ENCODE results near the gene INMT.

The INMT gene

GRCh38 chr7:30750010-30750409 lies 1.9 kb upstream of the INMT start:
- Histone ChIP-seq H3K27ac (ENCODE audit: low read length) (no peak overlapping the region), H3K9me3 (ENCODE audit: insufficient read depth, low read length) (no peaks in the 10 kb centered on the region)

GRCh38 chr7:30750683-30751650 lies 968 bp upstream of the INMT start:
- H3K4me2 ChIP-seq (ENCODE audit: low read length), result no peak overlapping the region

More at GRCh38 chr7:30750010-30750409, 1.9 kb upstream of the INMT start:
- Histone ChIP-seq H3K79me2 (ENCODE audit: low read length) (no peaks in the 10 kb centered on the region), H3K36me3 (replicated peaks; ENCODE audit: low read depth, low read length) (no peaks in the 10 kb centered on the region), H4K20me1 (ENCODE audit: insufficient read depth, low read length) (no peaks in the 10 kb centered on the region), H3K9ac (ENCODE audit: low read length) (no peak overlapping the region), H3K4me3 (ENCODE audit: low read length) (no peak overlapping the region), H3K27me3 (ENCODE audit: low read depth, low read length) (no peaks in the 10 kb centered on the region), H3K4me1 (ENCODE audit: low read length) (peaks cover 4% of the 10 kb centered on the region), H3K4me2 (ENCODE audit: low read length) (no peak overlapping the region), H2AFZ (ENCODE audit: low read depth, low read length) (no peak overlapping the region)
- no peak for TF ChIP-seq EZH2phosphoT487 (IDR thresholded peaks at IDR 0.05; ENCODE audit: low read depth)
- no peak for TF ChIP-seq CTCF (IDR thresholded peaks at IDR 0.05; ENCODE audit: low read depth, low read length)

DNA sequence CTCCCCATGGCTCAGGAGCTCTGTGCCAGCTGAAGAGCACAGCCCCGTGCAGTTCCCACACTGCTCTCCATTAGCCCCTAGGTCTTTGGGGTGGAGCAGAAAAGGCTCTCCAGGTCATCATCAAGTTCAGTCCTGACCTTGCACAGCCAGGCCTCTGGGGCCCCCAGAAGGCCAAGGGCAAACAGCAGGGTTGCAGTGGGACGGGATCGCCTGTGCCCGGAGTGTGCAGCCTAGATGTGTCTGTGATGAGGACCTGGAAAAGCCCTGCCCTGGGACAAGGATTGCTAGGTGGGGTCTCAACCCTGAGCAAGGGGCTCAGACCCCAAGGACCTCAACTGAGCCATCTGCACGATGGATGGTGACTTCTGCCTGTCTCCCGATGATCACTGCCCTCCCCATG lies 549 bp downstream of the INMT start:
- no peak for TF ChIP-seq EZH2phosphoT487 (IDR thresholded peaks at IDR 0.05; ENCODE audit: low read depth)
- TF ChIP-seq CTCF (IDR thresholded peaks at IDR 0.05; ENCODE audit: low read depth, low read length), result no peak
- H3K27me3 ChIP-seq (ENCODE audit: low read depth, low read length), result no peaks in the 10 kb centered on the region
- no peak overlapping the region for H3K4me3 ChIP-seq (ENCODE audit: low read length)
- no peak overlapping the region for H3K4me2 ChIP-seq (ENCODE audit: low read length)
- H4K20me1 ChIP-seq (ENCODE audit: insufficient read depth, low read length), result no peaks in the 10 kb centered on the region
- no peak overlapping the region for H3K9ac ChIP-seq (ENCODE audit: low read length)
- H3K4me1 ChIP-seq (ENCODE audit: low read length), result no peaks in the 10 kb centered on the region
- no peaks in the 10 kb centered on the region for H3K36me3 ChIP-seq (replicated peaks; ENCODE audit: low read depth, low read length)
- no peak overlapping the region for H2AFZ ChIP-seq (ENCODE audit: low read depth, low read length)
- no peak overlapping the region for H3K27ac ChIP-seq (ENCODE audit: low read length)
- H3K9me3 ChIP-seq (ENCODE audit: insufficient read depth, low read length), result no peaks in the 10 kb centered on the region
- no peaks in the 10 kb centered on the region for H3K79me2 ChIP-seq (ENCODE audit: low read length)

More at GRCh38 chr7:30750683-30751650, 968 bp upstream of the INMT start:
- no peaks in the 10 kb centered on the region for H3K36me3 ChIP-seq (replicated peaks; ENCODE audit: low read depth, low read length)
- H3K9me3 ChIP-seq (ENCODE audit: insufficient read depth, low read length), result no peaks in the 10 kb centered on the region
- no peaks in the 10 kb centered on the region for H4K20me1 ChIP-seq (ENCODE audit: insufficient read depth, low read length)
- TF ChIP-seq EZH2phosphoT487 (IDR thresholded peaks at IDR 0.05; ENCODE audit: low read depth), result no peak
- no peak for TF ChIP-seq CTCF (IDR thresholded peaks at IDR 0.05; ENCODE audit: low read depth, low read length)
- no peak overlapping the region for H3K9ac ChIP-seq (ENCODE audit: low read length)
- no peak overlapping the region for H3K4me3 ChIP-seq (ENCODE audit: low read length)
- H3K27ac ChIP-seq (ENCODE audit: low read length), result no peak overlapping the region
- no peaks in the 10 kb centered on the region for H3K4me1 ChIP-seq (ENCODE audit: low read length)
- H3K79me2 ChIP-seq (ENCODE audit: low read length), result no peaks in the 10 kb centered on the region
- no peak overlapping the region for H2AFZ ChIP-seq (ENCODE audit: low read depth, low read length)
- no peaks in the 10 kb centered on the region for H3K27me3 ChIP-seq (ENCODE audit: low read depth, low read length)

- no peak for TF ChIP-seq CTCF (IDR thresholded peaks at IDR 0.05; ENCODE audit: low read depth, low read length)
- Histone ChIP-seq H3K4me2 (ENCODE audit: low read length) (no peak overlapping the region), H3K79me2 (ENCODE audit: low read length) (no peaks in the 10 kb centered on the region), H3K4me3 (ENCODE audit: low read length) (no peak overlapping the region), H3K9me3 (ENCODE audit: insufficient read depth, low read length) (no peaks in the 10 kb centered on the region), H4K20me1 (ENCODE audit: insufficient read depth, low read length) (no peaks in the 10 kb centered on the region), H3K27ac (ENCODE audit: low read length) (no peak overlapping the region), H3K36me3 (replicated peaks; ENCODE audit: low read depth, low read length) (no peaks in the 10 kb centered on the region), H3K4me1 (ENCODE audit: low read length) (peaks cover 3% of the 10 kb centered on the region; the same call in 1 of the 2 replicates), H3K9ac (ENCODE audit: low read length) (no peak overlapping the region), H3K27me3 (ENCODE audit: low read depth, low read length) (no peaks in the 10 kb centered on the region), H2AFZ (ENCODE audit: low read depth, low read length) (no peak overlapping the region)
These were observed 1.0 kb downstream of the INMT start for GRCh38 chr7:30752979-30753378.

All from OCI-LY3 (cell line).